Esophagus muscularis mucosa (tissue), 4 donors: ENCODE results near the gene FAM149A. TPM values are rescaled to one million over a fixed set of nuclear protein-coding genes. Genes with fewer than 3 reads are reported as not detected.

Experiments
- DNase-seq: peaks from one replicate; pipeline ENCODE4 v3.0.0-alpha.2; 2017; ENCODE audit errors: extremely low spot score
- H3K27ac ChIP-seq, 4 donors: fragments of 200-600 bp; sonication (generic); replicated peaks in 1 of 4; 1 replicate in 3 of 4; 2 replicates in 1 of 4; pipeline ENCODE4 v1.5.1; 2016 to 2019; ENCODE audit warnings: mild to moderate bottlenecking in 1 of 4
- H3K27me3 ChIP-seq, 4 donors: fragments of 200-600 bp; sonication (generic); one replicate each; pipeline versions ENCODE4 v1.5.1 to v1.6.0; 2016 to 2019
- H3K36me3 ChIP-seq, 4 donors: fragments of 200-600 bp; sonication (generic); one replicate each; pipeline ENCODE4 v1.5.1; 2016 to 2019
- H3K4me1 ChIP-seq, 4 donors: fragments of 200-600 bp; sonication (generic); one replicate each; pipeline ENCODE4 v1.5.1; 2016 to 2019
- H3K4me3 ChIP-seq, 4 donors: fragments of 200-600 bp; sonication (generic); 1 replicate in 2 of 4; 2 replicates in 2 of 4; pipeline ENCODE4 v1.5.1; 2016 to 2019; ENCODE audit warnings: mild to moderate bottlenecking in 4 of 4, moderate library complexity in 1 of 4
- H3K9me3 ChIP-seq, 4 donors: fragments of 200-600 bp; sonication (generic); 1 replicate in 3 of 4; 2 replicates in 1 of 4; pipeline ENCODE4 v1.5.1; 2016 to 2019
- CTCF ChIP-seq, 3 experiments: fragments of 200-600 bp in 2 of 3; fragments of 450-650 bp in 1 of 3; sonication (generic) in 2 of 3; IDR thresholded peaks; one replicate each; pipeline ENCODE4 v1.5.1; 2017 to 2019; ENCODE audit warnings: antibody characterized with exemption in 3 of 3, mild to moderate bottlenecking in 2 of 3, moderate library complexity in 1 of 3
- EP300 ChIP-seq: sonication (generic); formaldehyde crosslinking; IDR thresholded peaks from one replicate; pipeline ENCODE4 v1.6.1; 2017; ENCODE audit warnings: antibody characterized with exemption
- POLR2A ChIP-seq: fragments of 450-650 bp; IDR thresholded peaks from one replicate; pipeline ENCODE4 v1.6.1; 2017; ENCODE audit warnings: antibody characterized with exemption, moderate library complexity, mild to moderate bottlenecking, low read depth
- POLR2AphosphoS5 ChIP-seq, 2 donors: sonication (generic); formaldehyde crosslinking; IDR thresholded peaks; one replicate each; pipeline ENCODE4 v1.6.1; 2017; ENCODE audit warnings: antibody characterized with exemption in 2 of 2
- WGBS: methylation state at CpG from one replicate; pipeline ENCODE4 v1.1.5; 2018; 5-methylcytosine and 5-hydroxymethylcytosine counted together
- intact Hi-C: fragments of 100-400 bp; cut with DNase I; formaldehyde crosslinking; loops from one replicate; pipeline ENCODE4 v1.15.1; 2023
- total RNA-seq, 4 donors: library from RNA; depleted of rRNA; stranded (reverse); fragments of >200 nt; gene quantifications; one replicate each; pipeline versions ENCODE4 v1.1.0 to v1.2.1, GENCODE V29; 2016

The FAM149A gene
- total RNA-seq, 4 donors from 2014 or later: 19.5 to 38.8 (median 33.6) TPM

GRCh38 chr4:186204103-186204559 lies 99.6 kb downstream of the FAM149A start:
- intact Hi-C loops: no loop called here
- Histone ChIP-seq H3K27ac (peak overlapping the region in 2 of 4 donors; percentile 73 to 78), H3K9me3 (no peaks in the 10 kb centered on the region), H3K4me1 (peaks cover 0 to 11% (median 5%) of the 10 kb centered on the region in 4 donors), H3K4me3 (peak overlapping the region in 2 of 4 donors; percentile 41 to 53), H3K36me3 (peaks cover 0 to 22% (median 7%) of the 10 kb centered on the region in 4 donors), H3K27me3 (no peaks in the 10 kb centered on the region)
- DNase-seq: no peak
- peak in 1 of 2 donors; percentile 34 for TF ChIP-seq POLR2AphosphoS5 (IDR thresholded peaks at IDR 0.05)
- TF ChIP-seq EP300: no peak
- 86% methylated on average over 45 of the region's 45 CpGs for WGBS

- peak in 1 of 2 donors; percentile 3 for TF ChIP-seq POLR2AphosphoS5 (IDR thresholded peaks at IDR 0.05)
- no peak for TF ChIP-seq EP300
- no peak for DNase-seq
- H3K9me3 ChIP-seq: no peaks in the 10 kb centered on the region
- 88% methylated on average over 13 of the region's 13 CpGs for WGBS
- H3K36me3 ChIP-seq: peaks cover 0 to 24% (median 12%) of the 10 kb centered on the region in 4 donors
- no peaks in the 10 kb centered on the region for H3K27me3 ChIP-seq
- H3K4me1 ChIP-seq: peaks cover 0 to 11% (median 5%) of the 10 kb centered on the region in 4 donors
- H3K27ac ChIP-seq: peak overlapping the region in 2 of 4 donors; percentile 73 to 78
- peak overlapping the region in 2 of 4 donors; percentile 41 to 53 for H3K4me3 ChIP-seq
- intact Hi-C loops: no loop called here
Observed at GRCh38 chr4:186204686-186205085, 100.2 kb downstream of the FAM149A start.

DNA sequence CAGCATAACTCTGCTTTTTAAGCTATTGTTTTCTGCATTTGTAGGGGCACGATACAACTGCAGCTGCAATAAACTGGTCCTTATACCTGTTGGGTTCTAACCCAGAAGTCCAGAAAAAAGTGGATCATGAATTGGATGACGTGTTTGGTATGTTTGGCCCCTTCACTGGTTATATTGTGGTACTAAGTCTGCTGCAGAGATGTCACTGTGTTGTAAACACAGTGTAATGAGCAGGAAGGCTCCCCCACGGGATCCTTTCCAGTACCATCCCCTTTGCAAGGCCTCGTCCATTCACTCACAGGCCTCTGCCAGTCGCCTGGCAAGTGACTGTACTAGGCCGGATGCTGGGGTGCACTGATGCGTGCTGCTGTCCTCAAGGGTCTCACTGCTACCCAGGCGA lies 100.7 kb downstream of the FAM149A start:
- intact Hi-C loops: no loop called here
- WGBS: 96% methylated on average over 7 of the region's 8 CpGs
- no peak for DNase-seq

GRCh38 chr4:186216465-186217024 lies 112.0 kb downstream of the FAM149A start:
- H3K9me3 ChIP-seq: no peaks in the 10 kb centered on the region
- DNase-seq: no peak

More for the DNA sequence above, 100.7 kb downstream of the FAM149A start:
- peaks cover 0 to 11% (median 5%) of the 10 kb centered on the region in 4 donors for H3K4me1 ChIP-seq
- H3K27me3 ChIP-seq: no peaks in the 10 kb centered on the region
- TF ChIP-seq EP300: no peak
- TF ChIP-seq POLR2A: no peak
- TF ChIP-seq POLR2AphosphoS5 (IDR thresholded peaks at IDR 0.05): no peak
- no peak for TF ChIP-seq CTCF (IDR thresholded peaks at IDR 0.05)
- H3K9me3 ChIP-seq: no peaks in the 10 kb centered on the region
- no peak overlapping the region for H3K27ac ChIP-seq
- no peak overlapping the region for H3K4me3 ChIP-seq
- peaks cover 0 to 29% (median 16%) of the 10 kb centered on the region in 4 donors for H3K36me3 ChIP-seq

GRCh38 chr4:186217733-186218293 lies 113.3 kb downstream of the FAM149A start:
- intact Hi-C loops: no loop called here
- no peaks in the 10 kb centered on the region for H3K9me3 ChIP-seq
- TF ChIP-seq EP300 (no peak), POLR2A (no peak), CTCF (IDR thresholded peaks at IDR 0.05) (no peak), POLR2AphosphoS5 (IDR thresholded peaks at IDR 0.05) (no peak)
- H3K27ac ChIP-seq: no peak overlapping the region
- H3K27me3 ChIP-seq: no peaks in the 10 kb centered on the region
- 74% methylated on average over 1 of the region's 1 CpG for WGBS
- no peaks in the 10 kb centered on the region for H3K36me3 ChIP-seq
- H3K4me1 ChIP-seq: no peaks in the 10 kb centered on the region
- H3K4me3 ChIP-seq: no peak overlapping the region
- no peak for DNase-seq

More at GRCh38 chr4:186216465-186217024, 112.0 kb downstream of the FAM149A start:
- Histone ChIP-seq H3K4me1 (no peaks in the 10 kb centered on the region), H3K36me3 (peaks cover 0 to 12% (median 0%) of the 10 kb centered on the region in 4 donors), H3K4me3 (no peak overlapping the region), H3K27ac (no peak overlapping the region), H3K27me3 (no peaks in the 10 kb centered on the region)
- WGBS: 64% methylated on average over 8 of the region's 8 CpGs
- intact Hi-C loops: no loop called here
- no peak for TF ChIP-seq POLR2AphosphoS5 (IDR thresholded peaks at IDR 0.05)
- TF ChIP-seq POLR2A: no peak
- no peak for TF ChIP-seq CTCF (IDR thresholded peaks at IDR 0.05)
- no peak for TF ChIP-seq EP300
